K562 (cell line): ENCODE results near the gene RASIP1.

Source experiments
- EZH2 ChIP-seq: IDR thresholded peaks from 2 replicates; pipeline ENCODE4 v1.6.1; 2012; ENCODE audit warnings: low read depth, mild to moderate bottlenecking, inconsistent platforms, low read length, borderline replicate concordance
- OTX1 ChIP-seq: fragments of 450-650 bp; formaldehyde crosslinking; IDR thresholded peaks from 2 replicates; pipeline ENCODE4 v1.4.0; 2022; ENCODE audit warnings: mild to moderate bottlenecking
- PHF8 ChIP-seq: fragments of 200-600 bp; sonication (generic); IDR thresholded peaks from 2 replicates; pipeline ENCODE4 v1.6.1; 2012; ENCODE audit warnings: mixed run types, mild to moderate bottlenecking, inconsistent platforms, low read length, moderate library complexity, borderline replicate concordance
- TARDBP ChIP-seq: fragments of 450-650 bp; IDR thresholded peaks from 2 replicates; pipeline ENCODE4 v1.6.1; 2016
- TF ChIP-seq, protein P1 (sequence below): fragments of 250-450 bp; sonication (Bioruptor Pico); IDR thresholded peaks from 2 replicates; pipeline ENCODE4 v1.8.0; 2021; ENCODE audit warnings: moderate library complexity, mild to moderate bottlenecking, inconsistent platforms

DNA sequence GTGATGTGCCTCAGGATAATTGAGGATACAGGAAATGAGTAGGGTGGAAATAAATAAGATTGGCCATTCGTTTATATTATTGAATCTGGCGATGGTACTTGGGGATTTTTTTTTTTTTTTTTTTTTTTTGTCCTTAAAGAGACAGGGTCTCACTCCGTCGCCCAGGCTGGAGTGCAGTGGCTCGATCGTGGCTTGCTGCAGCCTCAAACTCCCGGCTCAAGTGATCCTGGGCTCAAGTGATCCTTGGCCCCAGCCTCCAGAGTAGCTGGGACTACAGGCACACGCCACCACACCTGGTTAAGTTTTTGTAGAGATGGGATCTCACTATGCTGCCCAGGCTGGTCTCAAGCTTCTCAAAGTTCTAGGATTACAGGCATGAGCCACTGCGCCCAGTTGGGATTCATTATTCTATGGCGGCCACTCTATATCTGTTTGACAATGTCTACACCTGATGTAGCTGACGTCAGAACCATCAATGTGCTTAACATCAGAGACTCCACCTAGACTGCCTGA, 18.2 kb downstream of the RASIP1 start:
- no peak for TF ChIP-seq EZH2
- TF ChIP-seq, protein P1, sequence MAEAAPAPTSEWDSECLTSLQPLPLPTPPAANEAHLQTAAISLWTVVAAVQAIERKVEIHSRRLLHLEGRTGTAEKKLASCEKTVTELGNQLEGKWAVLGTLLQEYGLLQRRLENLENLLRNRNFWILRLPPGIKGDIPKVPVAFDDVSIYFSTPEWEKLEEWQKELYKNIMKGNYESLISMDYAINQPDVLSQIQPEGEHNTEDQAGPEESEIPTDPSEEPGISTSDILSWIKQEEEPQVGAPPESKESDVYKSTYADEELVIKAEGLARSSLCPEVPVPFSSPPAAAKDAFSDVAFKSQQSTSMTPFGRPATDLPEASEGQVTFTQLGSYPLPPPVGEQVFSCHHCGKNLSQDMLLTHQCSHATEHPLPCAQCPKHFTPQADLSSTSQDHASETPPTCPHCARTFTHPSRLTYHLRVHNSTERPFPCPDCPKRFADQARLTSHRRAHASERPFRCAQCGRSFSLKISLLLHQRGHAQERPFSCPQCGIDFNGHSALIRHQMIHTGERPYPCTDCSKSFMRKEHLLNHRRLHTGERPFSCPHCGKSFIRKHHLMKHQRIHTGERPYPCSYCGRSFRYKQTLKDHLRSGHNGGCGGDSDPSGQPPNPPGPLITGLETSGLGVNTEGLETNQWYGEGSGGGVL (CRISPR knock-in tag): no peak
- TF ChIP-seq OTX1 (CRISPR knock-in tag): no peak
- TF ChIP-seq TARDBP: no peak
- no peak for TF ChIP-seq PHF8
